ENCODE measurements around the gene IL17REL.

DNA sequence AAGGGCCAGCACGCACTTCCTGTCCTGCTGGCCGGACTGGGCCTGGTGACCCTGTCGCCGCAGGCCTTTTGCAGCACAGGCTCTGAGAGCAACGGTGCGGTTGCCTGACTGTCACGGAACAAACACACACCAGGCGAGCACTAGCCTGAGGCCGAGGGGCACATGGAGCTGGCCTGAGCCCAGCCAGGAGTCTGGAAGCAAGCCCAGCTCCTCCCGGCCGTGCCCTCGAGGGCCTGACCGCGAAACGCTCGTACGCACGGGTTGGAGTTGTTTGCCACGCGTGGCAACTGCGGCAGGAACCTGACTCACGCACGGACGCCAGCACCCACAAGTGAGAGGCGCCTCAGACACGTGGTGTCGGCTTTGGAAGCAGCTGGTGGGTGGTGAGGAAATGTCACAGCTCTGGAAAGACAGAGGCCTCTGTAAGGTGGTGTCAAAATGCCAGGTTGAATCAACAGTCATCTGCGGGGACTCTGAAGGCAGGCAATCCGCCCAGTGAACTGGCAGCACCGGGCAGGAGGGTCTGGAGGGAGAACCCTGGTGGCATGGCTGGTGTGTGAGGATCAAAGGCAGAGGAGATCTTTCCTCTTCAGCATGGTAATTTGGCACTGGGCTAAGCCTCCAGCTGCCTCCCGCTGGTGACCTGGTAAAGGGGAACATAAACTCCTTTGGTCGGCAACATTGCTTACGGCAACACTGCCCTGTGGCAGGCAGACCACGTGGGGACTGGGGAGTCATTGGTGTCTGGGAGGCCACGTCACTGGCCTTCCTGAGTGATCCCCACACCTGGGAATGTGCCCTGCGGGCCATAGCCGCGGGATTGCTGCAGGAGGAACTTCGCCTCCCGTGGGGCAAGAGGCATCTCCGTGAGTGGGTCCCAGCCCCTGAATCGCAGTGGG, 15.3 kb upstream of the IL17REL start:
- no peak for TF ChIP-seq POLR2AphosphoS5 (IDR thresholded peaks at IDR 0.05)
- TF ChIP-seq EP300 (IDR thresholded peaks at IDR 0.05) = no peak
- TF ChIP-seq, protein P1, sequence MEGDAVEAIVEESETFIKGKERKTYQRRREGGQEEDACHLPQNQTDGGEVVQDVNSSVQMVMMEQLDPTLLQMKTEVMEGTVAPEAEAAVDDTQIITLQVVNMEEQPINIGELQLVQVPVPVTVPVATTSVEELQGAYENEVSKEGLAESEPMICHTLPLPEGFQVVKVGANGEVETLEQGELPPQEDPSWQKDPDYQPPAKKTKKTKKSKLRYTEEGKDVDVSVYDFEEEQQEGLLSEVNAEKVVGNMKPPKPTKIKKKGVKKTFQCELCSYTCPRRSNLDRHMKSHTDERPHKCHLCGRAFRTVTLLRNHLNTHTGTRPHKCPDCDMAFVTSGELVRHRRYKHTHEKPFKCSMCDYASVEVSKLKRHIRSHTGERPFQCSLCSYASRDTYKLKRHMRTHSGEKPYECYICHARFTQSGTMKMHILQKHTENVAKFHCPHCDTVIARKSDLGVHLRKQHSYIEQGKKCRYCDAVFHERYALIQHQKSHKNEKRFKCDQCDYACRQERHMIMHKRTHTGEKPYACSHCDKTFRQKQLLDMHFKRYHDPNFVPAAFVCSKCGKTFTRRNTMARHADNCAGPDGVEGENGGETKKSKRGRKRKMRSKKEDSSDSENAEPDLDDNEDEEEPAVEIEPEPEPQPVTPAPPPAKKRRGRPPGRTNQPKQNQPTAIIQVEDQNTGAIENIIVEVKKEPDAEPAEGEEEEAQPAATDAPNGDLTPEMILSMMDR (IDR thresholded peaks at IDR 0.05) = no peak
